Measurements from ENCODE around the gene BSG. TPM values are rescaled to one million over a fixed set of nuclear protein-coding genes. Genes with fewer than 3 reads are reported as not detected.

Gene BSG
- total and polyA plus RNA-seq, 9 of the 15 experiments (the other 6 are each of a cell fraction or from before 2014, with no cell fraction given) = 4.6 to 495 (median 187) TPM

DNA sequence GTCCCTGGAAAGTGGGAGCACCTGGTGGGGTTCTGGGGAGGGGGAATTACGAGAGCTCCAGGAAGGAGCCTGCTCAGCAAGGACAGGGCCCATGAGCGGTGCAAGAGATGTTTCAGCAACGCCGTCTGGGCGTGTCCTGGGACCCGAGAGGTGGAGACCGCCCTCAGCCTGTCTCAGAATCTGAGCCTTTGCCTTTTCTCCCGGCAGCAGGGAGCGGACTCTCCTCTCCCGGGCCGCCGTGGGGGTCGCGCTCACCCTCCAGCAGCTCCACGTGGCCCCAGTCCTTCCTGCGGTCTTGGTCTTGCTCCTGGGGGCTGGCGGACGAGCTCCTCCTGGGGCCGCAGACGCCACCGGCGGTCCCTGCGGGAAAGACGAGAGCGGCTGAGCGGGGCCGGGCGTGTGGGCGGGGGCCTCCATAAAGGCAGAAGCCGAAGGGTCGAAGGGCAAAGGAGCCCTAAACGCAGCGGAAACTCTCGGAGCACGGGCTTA, 60.2 kb downstream of the BSG start (continued):
- no peak for TF ChIP-seq THRA (IDR thresholded peaks at IDR 0.05)
- TF ChIP-seq, protein P1, sequence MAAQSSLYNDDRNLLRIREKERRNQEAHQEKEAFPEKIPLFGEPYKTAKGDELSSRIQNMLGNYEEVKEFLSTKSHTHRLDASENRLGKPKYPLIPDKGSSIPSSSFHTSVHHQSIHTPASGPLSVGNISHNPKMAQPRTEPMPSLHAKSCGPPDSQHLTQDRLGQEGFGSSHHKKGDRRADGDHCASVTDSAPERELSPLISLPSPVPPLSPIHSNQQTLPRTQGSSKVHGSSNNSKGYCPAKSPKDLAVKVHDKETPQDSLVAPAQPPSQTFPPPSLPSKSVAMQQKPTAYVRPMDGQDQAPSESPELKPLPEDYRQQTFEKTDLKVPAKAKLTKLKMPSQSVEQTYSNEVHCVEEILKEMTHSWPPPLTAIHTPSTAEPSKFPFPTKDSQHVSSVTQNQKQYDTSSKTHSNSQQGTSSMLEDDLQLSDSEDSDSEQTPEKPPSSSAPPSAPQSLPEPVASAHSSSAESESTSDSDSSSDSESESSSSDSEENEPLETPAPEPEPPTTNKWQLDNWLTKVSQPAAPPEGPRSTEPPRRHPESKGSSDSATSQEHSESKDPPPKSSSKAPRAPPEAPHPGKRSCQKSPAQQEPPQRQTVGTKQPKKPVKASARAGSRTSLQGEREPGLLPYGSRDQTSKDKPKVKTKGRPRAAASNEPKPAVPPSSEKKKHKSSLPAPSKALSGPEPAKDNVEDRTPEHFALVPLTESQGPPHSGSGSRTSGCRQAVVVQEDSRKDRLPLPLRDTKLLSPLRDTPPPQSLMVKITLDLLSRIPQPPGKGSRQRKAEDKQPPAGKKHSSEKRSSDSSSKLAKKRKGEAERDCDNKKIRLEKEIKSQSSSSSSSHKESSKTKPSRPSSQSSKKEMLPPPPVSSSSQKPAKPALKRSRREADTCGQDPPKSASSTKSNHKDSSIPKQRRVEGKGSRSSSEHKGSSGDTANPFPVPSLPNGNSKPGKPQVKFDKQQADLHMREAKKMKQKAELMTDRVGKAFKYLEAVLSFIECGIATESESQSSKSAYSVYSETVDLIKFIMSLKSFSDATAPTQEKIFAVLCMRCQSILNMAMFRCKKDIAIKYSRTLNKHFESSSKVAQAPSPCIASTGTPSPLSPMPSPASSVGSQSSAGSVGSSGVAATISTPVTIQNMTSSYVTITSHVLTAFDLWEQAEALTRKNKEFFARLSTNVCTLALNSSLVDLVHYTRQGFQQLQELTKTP (IDR thresholded peaks at IDR 0.05; ENCODE audit: low read depth in 1 of 2, partially characterized antibody in 2 of 2) = no peak
- no peak for TF ChIP-seq RBM22 (IDR thresholded peaks at IDR 0.05; ENCODE audit: low read depth, low read length, poor library complexity, severe bottlenecking)
- TF ChIP-seq IFI16 (CRISPR knock-in tag; IDR thresholded peaks at IDR 0.05) = no peak
- no peak for TF ChIP-seq TBL1XR1 (IDR thresholded peaks at IDR 0.05; ENCODE audit: low read length in 2 of 2)
- TF ChIP-seq TCF7 (IDR thresholded peaks at IDR 0.05; ENCODE audit: borderline replicate concordance) = no peak
- TF ChIP-seq FOXJ2 (tag; IDR thresholded peaks at IDR 0.05) = no peak
- TF ChIP-seq BCOR (IDR thresholded peaks at IDR 0.05) = no peak
- TF ChIP-seq, protein P2, sequence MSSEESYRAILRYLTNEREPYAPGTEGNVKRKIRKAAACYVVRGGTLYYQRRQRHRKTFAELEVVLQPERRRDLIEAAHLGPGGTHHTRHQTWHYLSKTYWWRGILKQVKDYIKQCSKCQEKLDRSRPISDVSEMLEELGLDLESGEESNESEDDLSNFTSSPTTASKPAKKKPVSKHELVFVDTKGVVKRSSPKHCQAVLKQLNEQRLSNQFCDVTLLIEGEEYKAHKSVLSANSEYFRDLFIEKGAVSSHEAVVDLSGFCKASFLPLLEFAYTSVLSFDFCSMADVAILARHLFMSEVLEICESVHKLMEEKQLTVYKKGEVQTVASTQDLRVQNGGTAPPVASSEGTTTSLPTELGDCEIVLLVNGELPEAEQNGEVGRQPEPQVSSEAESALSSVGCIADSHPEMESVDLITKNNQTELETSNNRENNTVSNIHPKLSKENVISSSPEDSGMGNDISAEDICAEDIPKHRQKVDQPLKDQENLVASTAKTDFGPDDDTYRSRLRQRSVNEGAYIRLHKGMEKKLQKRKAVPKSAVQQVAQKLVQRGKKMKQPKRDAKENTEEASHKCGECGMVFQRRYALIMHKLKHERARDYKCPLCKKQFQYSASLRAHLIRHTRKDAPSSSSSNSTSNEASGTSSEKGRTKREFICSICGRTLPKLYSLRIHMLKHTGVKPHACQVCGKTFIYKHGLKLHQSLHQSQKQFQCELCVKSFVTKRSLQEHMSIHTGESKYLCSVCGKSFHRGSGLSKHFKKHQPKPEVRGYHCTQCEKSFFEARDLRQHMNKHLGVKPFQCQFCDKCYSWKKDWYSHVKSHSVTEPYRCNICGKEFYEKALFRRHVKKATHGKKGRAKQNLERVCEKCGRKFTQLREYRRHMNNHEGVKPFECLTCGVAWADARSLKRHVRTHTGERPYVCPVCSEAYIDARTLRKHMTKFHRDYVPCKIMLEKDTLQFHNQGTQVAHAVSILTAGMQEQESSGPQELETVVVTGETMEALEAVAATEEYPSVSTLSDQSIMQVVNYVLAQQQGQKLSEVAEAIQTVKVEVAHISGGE (CRISPR knock-in tag; IDR thresholded peaks at IDR 0.05) = no peak
- no peak for TF ChIP-seq ZNF551 (CRISPR knock-in tag; IDR thresholded peaks at IDR 0.05)
- TF ChIP-seq CUX1 (CRISPR knock-in tag; IDR thresholded peaks at IDR 0.05) = no peak
- no peak for TF ChIP-seq ARNT (IDR thresholded peaks at IDR 0.05)
- no peak for TF ChIP-seq POLR2H (tag; IDR thresholded peaks at IDR 0.05; ENCODE audit: low read depth)
- TF ChIP-seq ZNF764 (CRISPR knock-in tag; IDR thresholded peaks at IDR 0.05; ENCODE audit: low read depth) = no peak
